DND-41 (cell line): Measurements from ENCODE around the gene ZNF503.

Experiments used
- CTCF ChIP-seq: IDR thresholded peaks from 2 replicates; pipeline ENCODE4 v1.5.1; 2012; ENCODE audit warnings: borderline replicate concordance, low read length, moderate library complexity, mild to moderate bottlenecking; ENCODE audit not compliant: poor library complexity, severe bottlenecking; ENCODE audit errors: extremely low read depth
- EZH2 ChIP-seq: IDR thresholded peaks from 3 replicates; pipeline ENCODE4 v1.6.1; 2012; ENCODE audit warnings: borderline replicate concordance, low read depth, mild to moderate bottlenecking, moderate library complexity, low read length, inconsistent platforms; ENCODE audit not compliant: severe bottlenecking

- TF ChIP-seq CTCF (no peak), EZH2 (no peak)
These were observed 39.6 kb upstream of the ZNF503 start for GRCh38 chr10:75441196-75441595.
